ENCODE results near the gene SHANK1. TPM values are rescaled to one million over a fixed set of nuclear protein-coding genes. Genes with fewer than 3 reads are reported as not detected.

SHANK1 gene
- total and polyA plus RNA-seq, 2 donors from 2014 or later, result 0.24 to 0.35 TPM

GRCh38 chr19:50702158-50702870 lies 17.3 kb downstream of the SHANK1 start:
- no peak overlapping the region for H3K4me3 ChIP-seq (ENCODE audit: low read length in 3 of 3)
- no peak overlapping the region for H3K9ac ChIP-seq (ENCODE audit: low read length in 3 of 3)
- peaks cover 3% of the 10 kb centered on the region for H3K27me3 ChIP-seq (ENCODE audit: control insufficient read depth, insufficient read depth, low read length)
- H3K9me3 ChIP-seq (ENCODE audit: control insufficient read depth in 2 of 3, insufficient read depth in 1 of 3, low read length in 3 of 3), result no peaks in the 10 kb centered on the region
- FAIRE-seq (no peak), DNase-seq (no peak)
- no peak for TF ChIP-seq CTCF (IDR thresholded peaks at IDR 0.05; ENCODE audit: borderline replicate concordance, extremely low read depth, insufficient read depth)
- H3K4me1 ChIP-seq (ENCODE audit: control insufficient read depth in 2 of 3, insufficient read depth in 2 of 3, low read depth in 1 of 3, low read length in 3 of 3), result no peaks in the 10 kb centered on the region
- intact Hi-C loops (cut with DNase I), result no loop called here
- no peaks in the 10 kb centered on the region for H3K36me3 ChIP-seq (ENCODE audit: control insufficient read depth in 2 of 3, insufficient read depth in 3 of 3, low read length in 3 of 3)
- H3K27ac ChIP-seq (ENCODE audit: low read depth in 2 of 2, low read length in 2 of 2), result no peak overlapping the region

GRCh38 chr19:50701367-50701985 lies 18.1 kb downstream of the SHANK1 start:
- Histone ChIP-seq H3K4me1 (ENCODE audit: control insufficient read depth in 2 of 3, insufficient read depth in 2 of 3, low read depth in 1 of 3, low read length in 3 of 3) (no peaks in the 10 kb centered on the region), H3K27me3 (ENCODE audit: control insufficient read depth, insufficient read depth, low read length) (peaks cover 3% of the 10 kb centered on the region), H3K9me3 (ENCODE audit: control insufficient read depth in 2 of 3, insufficient read depth in 1 of 3, low read length in 3 of 3) (no peaks in the 10 kb centered on the region), H3K4me3 (ENCODE audit: low read length in 3 of 3) (no peak overlapping the region), H3K27ac (ENCODE audit: low read depth in 2 of 2, low read length in 2 of 2) (no peak overlapping the region), H3K9ac (ENCODE audit: low read length in 3 of 3) (no peak overlapping the region), H3K36me3 (ENCODE audit: control insufficient read depth in 2 of 3, insufficient read depth in 3 of 3, low read length in 3 of 3) (no peaks in the 10 kb centered on the region)
- no peak for TF ChIP-seq CTCF (IDR thresholded peaks at IDR 0.05; ENCODE audit: borderline replicate concordance, extremely low read depth, insufficient read depth)
- intact Hi-C loops (cut with DNase I), result no loop called here
- no peak for FAIRE-seq
- DNase-seq, result no peak

GRCh38 chr19:50697414-50698124 lies 22.0 kb downstream of the SHANK1 start:
- H3K27ac ChIP-seq (ENCODE audit: low read depth in 2 of 2, low read length in 2 of 2), result no peak overlapping the region
- no peak overlapping the region for H3K4me3 ChIP-seq (ENCODE audit: low read length in 3 of 3)
- H3K36me3 ChIP-seq (ENCODE audit: control insufficient read depth in 2 of 3, insufficient read depth in 3 of 3, low read length in 3 of 3), result no peaks in the 10 kb centered on the region
- intact Hi-C loops (cut with DNase I), result no loop called here
- H3K4me1 ChIP-seq (ENCODE audit: control insufficient read depth in 2 of 3, insufficient read depth in 2 of 3, low read depth in 1 of 3, low read length in 3 of 3), result no peaks in the 10 kb centered on the region
- H3K27me3 ChIP-seq (ENCODE audit: control insufficient read depth, insufficient read depth, low read length), result peaks cover 10% of the 10 kb centered on the region
- no peak overlapping the region for H3K9ac ChIP-seq (ENCODE audit: low read length in 3 of 3)
- H3K9me3 ChIP-seq (ENCODE audit: control insufficient read depth in 2 of 3, insufficient read depth in 1 of 3, low read length in 3 of 3), result no peaks in the 10 kb centered on the region
- no peak for TF ChIP-seq CTCF (IDR thresholded peaks at IDR 0.05; ENCODE audit: borderline replicate concordance, extremely low read depth, insufficient read depth)
- FAIRE-seq (no peak), DNase-seq (no peak)
